H9 (cell line): ENCODE measurements around the gene SLAMF1. TPM values are rescaled to one million over a fixed set of nuclear protein-coding genes. Genes with fewer than 3 reads are reported as not detected.

Source experiments
- DNase-seq: peaks from one replicate; pipeline ENCODE4 v3.0.0-alpha.2; 2017
- H2AFZ ChIP-seq: one replicate; pipeline ENCODE4 v1.6.1; 2013; ENCODE audit warnings: mild to moderate bottlenecking, low read length, control low read depth, moderate library complexity
- H2AK5ac ChIP-seq: 2 replicates; pipeline ENCODE4 v1.6.1; 2013; ENCODE audit warnings: low read length, control low read depth, mixed read lengths; ENCODE audit not compliant: insufficient read length
- H2BK120ac ChIP-seq: one replicate; pipeline ENCODE4 v1.6.1; 2013; ENCODE audit warnings: low read depth, mild to moderate bottlenecking, low read length, control low read depth, inconsistent platforms; ENCODE audit not compliant: poor library complexity, severe bottlenecking
- H2BK12ac ChIP-seq: 2 replicates; pipeline ENCODE4 v1.6.1; 2013; ENCODE audit warnings: low read length, control low read depth, mixed read lengths, low read depth; ENCODE audit not compliant: insufficient read length
- H2BK15ac ChIP-seq: 2 replicates; pipeline ENCODE4 v1.6.1; 2013; ENCODE audit warnings: low read depth, low read length, control low read depth
- H2BK20ac ChIP-seq: one replicate; pipeline ENCODE4 v1.6.1; 2013; ENCODE audit warnings: low read depth, mild to moderate bottlenecking, low read length, control low read depth, inconsistent platforms; ENCODE audit not compliant: poor library complexity, severe bottlenecking
- H2BK5ac ChIP-seq: 2 replicates; pipeline ENCODE4 v1.6.1; 2013; ENCODE audit warnings: low read length, control low read depth, mixed read lengths; ENCODE audit not compliant: insufficient read length
- H3K14ac ChIP-seq: 2 replicates; pipeline ENCODE4 v1.6.1; 2013; ENCODE audit warnings: low read length, control low read depth; ENCODE audit not compliant: insufficient read depth
- H3K18ac ChIP-seq: 2 replicates; pipeline ENCODE4 v1.6.1; 2013; ENCODE audit warnings: low read depth, mild to moderate bottlenecking, mixed read lengths, low read length, control low read depth; ENCODE audit not compliant: insufficient read length
- H3K23ac ChIP-seq: 2 replicates; pipeline ENCODE4 v1.6.1; 2013; ENCODE audit warnings: low read length, control low read depth, mixed read lengths, low read depth; ENCODE audit not compliant: insufficient read length
- H3K23me2 ChIP-seq: 2 replicates; pipeline ENCODE4 v1.6.1; 2013; ENCODE audit warnings: low read depth, mild to moderate bottlenecking, mixed read lengths, low read length, control low read depth; ENCODE audit not compliant: insufficient read length, poor library complexity, severe bottlenecking
- H3K27ac ChIP-seq: 2 replicates; pipeline ENCODE4 v1.5.1; 2013; ENCODE audit warnings: low read length, control low read depth, mixed read lengths, low read depth; ENCODE audit not compliant: insufficient read length
- H3K27me3 ChIP-seq: 2 replicates; pipeline ENCODE4 v1.6.1; 2013; ENCODE audit warnings: low read length, control low read depth, inconsistent platforms; ENCODE audit not compliant: insufficient read depth
- H3K4ac ChIP-seq: 2 replicates; pipeline ENCODE4 v1.6.1; 2013; ENCODE audit warnings: low read depth, mild to moderate bottlenecking, control low read depth, inconsistent platforms, low read length, moderate library complexity
- H3K4me1 ChIP-seq: 2 replicates; pipeline ENCODE4 v1.6.1; 2013; ENCODE audit warnings: low read length, control low read depth, inconsistent platforms; ENCODE audit not compliant: insufficient read depth
- H3K4me2 ChIP-seq: 2 replicates; pipeline ENCODE4 v1.6.1; 2013; ENCODE audit warnings: low read length, control low read depth, mixed read lengths; ENCODE audit not compliant: insufficient read length, insufficient read depth
- H3K56ac ChIP-seq: 2 replicates; pipeline ENCODE4 v1.6.1; 2013; ENCODE audit warnings: low read depth, mild to moderate bottlenecking, mixed read lengths, low read length, control low read depth; ENCODE audit not compliant: insufficient read length
- H3K79me1 ChIP-seq: 2 replicates; pipeline ENCODE4 v1.6.1; 2013; ENCODE audit warnings: low read depth, mild to moderate bottlenecking, moderate library complexity, low read length, control low read depth, inconsistent platforms; ENCODE audit not compliant: insufficient read depth, poor library complexity, severe bottlenecking
- H3K79me2 ChIP-seq: 2 replicates; pipeline ENCODE4 v1.6.1; 2013; ENCODE audit warnings: low read length, control low read depth, inconsistent platforms; ENCODE audit not compliant: insufficient read depth
- H3K9ac ChIP-seq: 2 replicates; pipeline ENCODE4 v1.6.1; 2013; ENCODE audit warnings: low read length, control low read depth, mixed read lengths; ENCODE audit not compliant: insufficient read length; ENCODE audit errors: extremely low read depth
- H3K9me3 ChIP-seq: one replicate; pipeline ENCODE4 v1.6.1; 2013; ENCODE audit warnings: low read depth, low read length, inconsistent platforms; ENCODE audit not compliant: control insufficient read depth
- H3T11ph ChIP-seq: one replicate; pipeline ENCODE4 v1.6.1; 2013; ENCODE audit warnings: mild to moderate bottlenecking, low read length, control low read depth, inconsistent platforms
- H4K20me1 ChIP-seq: one replicate; pipeline ENCODE4 v1.6.1; 2013; ENCODE audit not compliant: control insufficient read depth, insufficient read length, insufficient read depth
- H4K5ac ChIP-seq: 2 replicates; pipeline ENCODE4 v1.6.1; 2013; ENCODE audit warnings: low read depth, mild to moderate bottlenecking, mixed read lengths, low read length, control low read depth; ENCODE audit not compliant: insufficient read length
- H4K8ac ChIP-seq: replicated peaks from 2 replicates; pipeline ENCODE4 v1.6.1; 2013; ENCODE audit warnings: low read length, control low read depth, mixed read lengths, low read depth; ENCODE audit not compliant: insufficient read length
- H4K91ac ChIP-seq: 2 replicates; pipeline ENCODE4 v1.6.1; 2013; ENCODE audit warnings: low read depth, mild to moderate bottlenecking, moderate library complexity, mixed read lengths, low read length, control low read depth; ENCODE audit not compliant: insufficient read length
- H3K27ac Mint-ChIP-seq, 3 experiments: 2 replicates in 2 of 3; 3 replicates in 1 of 3; pipeline ENCODE4 v1.8.0; 2020 to 2021; ENCODE audit warnings: mixed read lengths in 3 of 3, mild to moderate bottlenecking in 1 of 3, moderate library complexity in 1 of 3
- H3K27me3 Mint-ChIP-seq: 2 replicates; pipeline ENCODE4 v1.8.0; 2021; ENCODE audit warnings: low read depth, mild to moderate bottlenecking, moderate library complexity, mixed read lengths
- H3K36me3 Mint-ChIP-seq, 3 experiments: 2 replicates in 2 of 3; 3 replicates in 1 of 3; pipeline ENCODE4 v1.8.0; 2020 to 2021; ENCODE audit warnings: low read depth in 3 of 3, mixed read lengths in 3 of 3; ENCODE audit not compliant: insufficient read depth in 1 of 3
- H3K4me1 Mint-ChIP-seq, 2 experiments: 2 replicates each; pipeline ENCODE4 v1.8.0; 2020; ENCODE audit warnings: mixed read lengths in 2 of 2
- H3K4me3 Mint-ChIP-seq, 2 experiments: 2 replicates in 1 of 2; 3 replicates in 1 of 2; pipeline ENCODE4 v1.8.0; 2020 to 2021; ENCODE audit warnings: mild to moderate bottlenecking in 2 of 2, mixed read lengths in 2 of 2, moderate library complexity in 1 of 2
- H3K9me3 Mint-ChIP-seq, 2 experiments: 2 replicates in 1 of 2; 3 replicates in 1 of 2; pipeline ENCODE4 v1.8.0; 2020; ENCODE audit warnings: mild to moderate bottlenecking in 2 of 2, mixed read lengths in 2 of 2, moderate library complexity in 1 of 2
- WGBS: extraction: QIAGEN DNeasy Blood & Tissue Kit; methylation state at CpG from one replicate; pipeline ENCODE4 v1.1.7; 2013; ENCODE audit warnings: missing lambda C conversion rate, low lambda C conversion rate, mixed read lengths; ENCODE audit not compliant: insufficient read length; ENCODE audit errors: extremely low coverage; 5-methylcytosine and 5-hydroxymethylcytosine counted together
- total RNA-seq: library from RNA; stranded (reverse); gene quantifications from 2 replicates; pipeline ENCODE4 v1.2.1, GENCODE V29; 2021
- TF ChIP-seq, protein P1 (sequence below): fragments of 200-600 bp; sonication (generic); conservative IDR thresholded peaks from 3 replicates; pipeline ENCODE4 v1.8.0; 2021; ENCODE audit warnings: antibody characterized with exemption, mild to moderate bottlenecking

Gene SLAMF1
- total RNA-seq, 1 experiment from 2014 or later: not detected

DNA sequence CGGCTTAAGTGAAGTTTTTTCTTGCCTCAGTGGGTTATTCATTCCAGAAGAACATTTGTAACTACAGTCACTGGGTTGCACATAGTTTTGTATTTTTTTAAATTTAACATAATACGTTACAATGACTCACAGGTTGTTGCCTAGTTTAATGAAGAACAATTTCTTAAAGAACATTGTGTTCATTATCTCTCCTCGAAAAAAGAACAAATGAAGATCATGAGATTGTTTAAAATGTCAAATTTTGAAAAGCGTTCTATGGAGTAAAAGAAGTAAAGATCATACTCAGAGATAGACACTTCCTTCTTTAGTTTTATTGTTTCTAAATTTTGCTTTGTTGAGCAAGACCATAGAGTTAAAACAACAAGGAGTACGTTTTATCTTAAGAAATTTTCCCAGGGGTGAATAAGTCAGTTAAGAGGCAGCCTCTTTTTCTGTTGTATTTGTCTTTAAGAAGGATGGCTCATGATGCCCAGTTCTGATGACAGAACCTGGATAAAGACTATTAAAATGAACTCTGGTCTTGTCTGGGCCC, 10.5 kb upstream of the SLAMF1 start:
- Histone ChIP-seq H4K91ac (no peak overlapping the region), H3K4me2 (no peak overlapping the region), H4K20me1 (no peaks in the 10 kb centered on the region), H3K9ac (no peak overlapping the region), H3K14ac (no peak overlapping the region), H3K4me1 (peaks cover 7% of the 10 kb centered on the region; the same call in 1 of the 2 replicates), H2BK15ac (no peak overlapping the region), H2AK5ac (no peak overlapping the region), H3K4ac (no peak overlapping the region), H3K23ac (no peak overlapping the region), H3K27ac (no peak overlapping the region), H2BK20ac (no peak overlapping the region), H3K27me3 (no peaks in the 10 kb centered on the region), H3K9me3 (no peaks in the 10 kb centered on the region), H2AFZ (no peak overlapping the region), H2BK12ac (no peak overlapping the region), H2BK5ac (no peak overlapping the region), H3K18ac (no peak overlapping the region), H3K79me1 (no peaks in the 10 kb centered on the region), H3K56ac (no peak overlapping the region), H3K79me2 (no peaks in the 10 kb centered on the region), H4K5ac (no peak overlapping the region), H4K8ac (no peak overlapping the region), H3T11ph (no peak overlapping the region), H2BK120ac (no peak overlapping the region), H3K23me2 (no peaks in the 10 kb centered on the region)
- no peak overlapping the region for H3K27ac Mint-ChIP-seq
- no peak overlapping the region for H3K4me3 Mint-ChIP-seq
- DNase-seq: no peak
- no CpG with 5 or more reads among the region's 5 CpGs for WGBS
- TF ChIP-seq, protein P1, sequence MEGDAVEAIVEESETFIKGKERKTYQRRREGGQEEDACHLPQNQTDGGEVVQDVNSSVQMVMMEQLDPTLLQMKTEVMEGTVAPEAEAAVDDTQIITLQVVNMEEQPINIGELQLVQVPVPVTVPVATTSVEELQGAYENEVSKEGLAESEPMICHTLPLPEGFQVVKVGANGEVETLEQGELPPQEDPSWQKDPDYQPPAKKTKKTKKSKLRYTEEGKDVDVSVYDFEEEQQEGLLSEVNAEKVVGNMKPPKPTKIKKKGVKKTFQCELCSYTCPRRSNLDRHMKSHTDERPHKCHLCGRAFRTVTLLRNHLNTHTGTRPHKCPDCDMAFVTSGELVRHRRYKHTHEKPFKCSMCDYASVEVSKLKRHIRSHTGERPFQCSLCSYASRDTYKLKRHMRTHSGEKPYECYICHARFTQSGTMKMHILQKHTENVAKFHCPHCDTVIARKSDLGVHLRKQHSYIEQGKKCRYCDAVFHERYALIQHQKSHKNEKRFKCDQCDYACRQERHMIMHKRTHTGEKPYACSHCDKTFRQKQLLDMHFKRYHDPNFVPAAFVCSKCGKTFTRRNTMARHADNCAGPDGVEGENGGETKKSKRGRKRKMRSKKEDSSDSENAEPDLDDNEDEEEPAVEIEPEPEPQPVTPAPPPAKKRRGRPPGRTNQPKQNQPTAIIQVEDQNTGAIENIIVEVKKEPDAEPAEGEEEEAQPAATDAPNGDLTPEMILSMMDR: no peak
- H3K9me3 Mint-ChIP-seq: peaks cover 5 to 8% of the 10 kb centered on the region in 2 experiments; a peak in 4 of 5 replicates
- no peaks in the 10 kb centered on the region; the same call in 1 of the 2 replicates for H3K27me3 Mint-ChIP-seq
- H3K36me3 Mint-ChIP-seq: peaks cover 2 to 15% (median 4%) of the 10 kb centered on the region in 3 experiments; a peak in 5 of 7 replicates
- peaks cover 25 to 41% of the 10 kb centered on the region in 2 experiments for H3K4me1 Mint-ChIP-seq
